Central memory CD8-positive, alpha-beta T cell (primary cell): ENCODE results near the gene MBTPS1.

Experiments
- ATAC-seq: fragments of 150-1000 bp; cut with Tn5 transposase; replicated peaks from 2 replicates; pipeline ENCODE4 v1.10.0; 2022; ENCODE audit warnings: mild to moderate bottlenecking, moderate FRiP score, moderate number of reproducible peaks; ENCODE audit not compliant: poor library complexity, severe bottlenecking; ENCODE audit errors: extremely low read depth
- DNase-seq, 2 donors: peaks; one replicate each; pipeline ENCODE4 v3.0.0; 2021; ENCODE audit warnings: low spot score in 2 of 2
- H3K27ac Mint-ChIP-seq: one replicate; pipeline ENCODE4 v1.8.0; 2022; ENCODE audit warnings: low read depth, mild to moderate bottlenecking, moderate library complexity, mixed read lengths
- H3K27me3 Mint-ChIP-seq: one replicate; pipeline ENCODE4 v1.8.0; 2022; ENCODE audit warnings: mixed read lengths
- H3K36me3 Mint-ChIP-seq: one replicate; pipeline ENCODE4 v1.8.0; 2022; ENCODE audit warnings: mild to moderate bottlenecking, moderate library complexity, mixed read lengths; ENCODE audit not compliant: insufficient read depth
- H3K4me1 Mint-ChIP-seq: one replicate; pipeline ENCODE4 v1.8.0; 2022; ENCODE audit warnings: mixed read lengths
- H3K4me3 Mint-ChIP-seq: one replicate; pipeline ENCODE4 v1.8.0; 2022; ENCODE audit warnings: mild to moderate bottlenecking, moderate library complexity, mixed read lengths
- H3K9me3 Mint-ChIP-seq: one replicate; pipeline ENCODE4 v1.8.0; 2022; ENCODE audit warnings: mixed read lengths

The MBTPS1 gene

GRCh38 chr16:84050316-84050715, 66.4 kb downstream of the MBTPS1 start:
- Mint-ChIP-seq H3K36me3 (peaks cover 25% of the 10 kb centered on the region), H3K4me1 (no peaks in the 10 kb centered on the region), H3K9me3 (no peaks in the 10 kb centered on the region), H3K27me3 (no peaks in the 10 kb centered on the region), H3K4me3 (no peak overlapping the region), H3K27ac (peak overlapping the region; percentile 62)
- DNase-seq = no peak
- ATAC-seq = no peak

GRCh38 chr16:84049403-84050060, 67.2 kb downstream of the MBTPS1 start:
- DNase-seq (no peak), ATAC-seq (no peak)
- Mint-ChIP-seq H3K4me1 (no peaks in the 10 kb centered on the region), H3K27me3 (peaks cover 5% of the 10 kb centered on the region), H3K27ac (peak overlapping the region; percentile 62), H3K36me3 (peaks cover 25% of the 10 kb centered on the region), H3K4me3 (no peak overlapping the region), H3K9me3 (no peaks in the 10 kb centered on the region)

- peaks cover 18% of the 10 kb centered on the region for H3K36me3 Mint-ChIP-seq
- ATAC-seq (no peak), DNase-seq (no peak)
- H3K9me3 Mint-ChIP-seq = no peaks in the 10 kb centered on the region
- no peak overlapping the region for H3K4me3 Mint-ChIP-seq
- no peaks in the 10 kb centered on the region for H3K4me1 Mint-ChIP-seq
- H3K27me3 Mint-ChIP-seq = peaks cover 12% of the 10 kb centered on the region
- no peak overlapping the region for H3K27ac Mint-ChIP-seq
These were observed 67.9 kb downstream of the MBTPS1 start for GRCh38 chr16:84048871-84049270.

- no peaks in the 10 kb centered on the region for H3K9me3 Mint-ChIP-seq
- no peaks in the 10 kb centered on the region for H3K4me1 Mint-ChIP-seq
- peaks cover 18% of the 10 kb centered on the region for H3K27me3 Mint-ChIP-seq
- no peak overlapping the region for H3K27ac Mint-ChIP-seq
- no peak overlapping the region for H3K4me3 Mint-ChIP-seq
- H3K36me3 Mint-ChIP-seq = peaks cover 12% of the 10 kb centered on the region
- ATAC-seq (no peak), DNase-seq (no peak)
These were observed 68.5 kb downstream of the MBTPS1 start for GRCh38 chr16:84048270-84048669.

- H3K9me3 Mint-ChIP-seq = no peaks in the 10 kb centered on the region
These were observed 69.1 kb downstream of the MBTPS1 start for GRCh38 chr16:84047626-84048025.

GRCh38 chr16:84047206-84047605, 69.5 kb downstream of the MBTPS1 start:
- no peaks in the 10 kb centered on the region for H3K4me1 Mint-ChIP-seq
- H3K36me3 Mint-ChIP-seq = peaks cover 2% of the 10 kb centered on the region
- no peak for DNase-seq
- peaks cover 28% of the 10 kb centered on the region for H3K27me3 Mint-ChIP-seq
- no peak overlapping the region for H3K27ac Mint-ChIP-seq
- no peaks in the 10 kb centered on the region for H3K9me3 Mint-ChIP-seq
- H3K4me3 Mint-ChIP-seq = no peak overlapping the region
- no peak for ATAC-seq

More at GRCh38 chr16:84047626-84048025, 69.1 kb downstream of the MBTPS1 start:
- Mint-ChIP-seq H3K27ac (no peak overlapping the region), H3K4me1 (no peaks in the 10 kb centered on the region), H3K27me3 (peaks cover 24% of the 10 kb centered on the region), H3K36me3 (peaks cover 6% of the 10 kb centered on the region), H3K4me3 (no peak overlapping the region)
- ATAC-seq = no peak
- no peak for DNase-seq

GRCh38 chr16:84045818-84046470, 70.8 kb downstream of the MBTPS1 start:
- Mint-ChIP-seq H3K27ac (no peak overlapping the region), H3K27me3 (peaks cover 30% of the 10 kb centered on the region), H3K36me3 (no peaks in the 10 kb centered on the region), H3K4me1 (no peaks in the 10 kb centered on the region), H3K9me3 (no peaks in the 10 kb centered on the region), H3K4me3 (no peak overlapping the region)
- DNase-seq (no peak), ATAC-seq (no peak)

- Mint-ChIP-seq H3K27me3 (peaks cover 30% of the 10 kb centered on the region), H3K4me1 (no peaks in the 10 kb centered on the region), H3K9me3 (no peaks in the 10 kb centered on the region), H3K36me3 (no peaks in the 10 kb centered on the region), H3K4me3 (no peak overlapping the region), H3K27ac (no peak overlapping the region)
- ATAC-seq (no peak), DNase-seq (no peak)
These were observed 71.5 kb downstream of the MBTPS1 start for GRCh38 chr16:84045001-84045817.

- Mint-ChIP-seq H3K9me3 (no peaks in the 10 kb centered on the region), H3K36me3 (no peaks in the 10 kb centered on the region), H3K27ac (no peak overlapping the region), H3K4me3 (no peak overlapping the region), H3K4me1 (no peaks in the 10 kb centered on the region), H3K27me3 (peaks cover 31% of the 10 kb centered on the region)
- no peak for ATAC-seq
- no peak for DNase-seq
These were observed 72.6 kb downstream of the MBTPS1 start for GRCh38 chr16:84044118-84044488.

GRCh38 chr16:84043486-84044117, 73.1 kb downstream of the MBTPS1 start:
- Mint-ChIP-seq H3K36me3 (no peaks in the 10 kb centered on the region), H3K27ac (no peak overlapping the region), H3K27me3 (peaks cover 36% of the 10 kb centered on the region), H3K4me3 (no peak overlapping the region), H3K4me1 (no peaks in the 10 kb centered on the region), H3K9me3 (no peaks in the 10 kb centered on the region)
- ATAC-seq (no peak), DNase-seq (no peak)

GRCh38 chr16:84042879-84043485, 73.8 kb downstream of the MBTPS1 start:
- no peaks in the 10 kb centered on the region for H3K4me1 Mint-ChIP-seq
- H3K4me3 Mint-ChIP-seq = no peak overlapping the region
- no peak for ATAC-seq
- H3K9me3 Mint-ChIP-seq = no peaks in the 10 kb centered on the region
- DNase-seq = no peak
- H3K27ac Mint-ChIP-seq = no peak overlapping the region
- H3K27me3 Mint-ChIP-seq = peaks cover 41% of the 10 kb centered on the region
- H3K36me3 Mint-ChIP-seq = no peaks in the 10 kb centered on the region

GRCh38 chr16:84042308-84042878, 74.3 kb downstream of the MBTPS1 start, which contains the start of gene SLC38A8:
Gene SLC38A8 (minus strand): TSS chr16:84042795. CDS start chr16:84042157, 638 bp downstream.
- no peaks in the 10 kb centered on the region for H3K36me3 Mint-ChIP-seq
- H3K4me3 Mint-ChIP-seq = no peak within 1 kb of the TSS
- DNase-seq = no peak
- H3K4me1 Mint-ChIP-seq = no peaks in the 10 kb centered on the region
- ATAC-seq = no peak
- H3K27ac Mint-ChIP-seq = no peak within 1 kb of the TSS
- no peaks in the 10 kb centered on the region for H3K9me3 Mint-ChIP-seq
- H3K27me3 Mint-ChIP-seq = peaks cover 41% of the 10 kb centered on the region
